HUES48 (cell line): ENCODE results near the gene AIG1.

Experiments used
- H3K27ac ChIP-seq: one replicate; pipeline ENCODE4 v1.7.0; 2013; ENCODE audit warnings: low read depth, low read length, inconsistent platforms
- H3K27me3 ChIP-seq: 2 replicates; pipeline ENCODE4 v1.6.1; 2013; ENCODE audit warnings: mild to moderate bottlenecking, low read length; ENCODE audit not compliant: control insufficient read depth, insufficient read depth
- H3K36me3 ChIP-seq: 2 replicates; pipeline ENCODE4 v1.6.1; 2013; ENCODE audit warnings: low read length; ENCODE audit not compliant: control insufficient read depth, insufficient read depth
- H3K4me1 ChIP-seq: 2 replicates; pipeline ENCODE4 v1.6.1; 2013; ENCODE audit warnings: mild to moderate bottlenecking, low read length; ENCODE audit not compliant: control insufficient read depth, insufficient read depth
- H3K4me3 ChIP-seq: 2 replicates; pipeline ENCODE4 v1.5.1; 2013; ENCODE audit warnings: mild to moderate bottlenecking, low read depth, low read length
- H3K9ac ChIP-seq: 2 replicates; pipeline ENCODE4 v1.6.1; 2013; ENCODE audit warnings: mild to moderate bottlenecking, low read depth, low read length, moderate library complexity
- H3K9me3 ChIP-seq: 2 replicates; pipeline ENCODE4 v1.6.1; 2013; ENCODE audit warnings: low read length; ENCODE audit not compliant: control insufficient read depth, insufficient read depth

AIG1 gene

DNA sequence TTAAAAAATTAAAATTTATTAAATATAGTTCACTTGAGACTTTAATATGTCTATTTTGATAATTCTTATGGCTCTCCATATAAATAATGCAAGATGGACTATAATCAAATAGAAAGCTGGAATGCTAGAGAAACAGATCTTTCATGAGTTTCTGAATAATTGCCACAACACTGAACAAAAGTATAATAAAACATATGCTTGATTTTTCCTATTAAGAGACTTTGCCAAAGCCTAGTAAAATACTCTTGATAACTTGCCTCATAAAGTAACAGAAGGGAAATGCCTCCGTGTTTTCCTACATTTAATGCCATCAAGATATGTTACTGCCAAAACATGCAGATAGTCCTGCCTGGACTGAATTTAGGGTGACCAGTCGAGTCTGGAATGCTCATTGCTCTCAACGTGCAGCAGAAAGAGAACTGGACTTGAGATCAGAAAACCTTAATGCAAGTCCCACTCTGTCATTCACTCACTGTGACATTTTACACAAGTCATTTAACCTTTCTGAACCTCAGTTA is 153.2 kb downstream of the AIG1 start:
- H3K27me3 ChIP-seq, result no peaks in the 10 kb centered on the region

DNA sequence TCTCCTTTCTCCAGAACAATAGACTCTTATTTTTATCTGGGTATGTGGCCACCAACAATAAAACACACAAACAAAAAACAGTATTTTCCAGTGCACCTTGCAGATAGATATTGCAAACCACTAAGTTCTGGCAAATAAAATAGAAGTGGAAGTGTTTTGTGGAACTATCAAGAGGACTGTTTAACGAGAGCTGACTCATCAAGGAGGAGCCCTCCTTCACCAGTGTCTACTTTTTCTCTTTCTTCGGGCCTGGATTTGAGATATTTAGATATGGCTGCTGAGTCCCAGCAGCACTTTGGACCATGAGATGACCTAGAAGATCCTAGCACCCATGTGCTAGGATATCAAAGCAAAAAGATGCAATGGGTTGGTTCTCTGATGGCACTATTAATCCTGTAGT is 154.7 kb downstream of the AIG1 start:
- Histone ChIP-seq H3K4me3 (no peak overlapping the region), H3K4me1 (peaks cover 7% of the 10 kb centered on the region), H3K27me3 (no peaks in the 10 kb centered on the region), H3K36me3 (no peaks in the 10 kb centered on the region), H3K9me3 (no peaks in the 10 kb centered on the region), H3K27ac (no peak overlapping the region), H3K9ac (no peak overlapping the region)

More for the DNA sequence above, 153.2 kb downstream of the AIG1 start:
- H3K9ac ChIP-seq, result no peak overlapping the region
- no peak overlapping the region for H3K27ac ChIP-seq
- no peaks in the 10 kb centered on the region for H3K4me1 ChIP-seq
- no peaks in the 10 kb centered on the region for H3K9me3 ChIP-seq
- no peak overlapping the region for H3K4me3 ChIP-seq
- H3K36me3 ChIP-seq, result no peaks in the 10 kb centered on the region

DNA sequence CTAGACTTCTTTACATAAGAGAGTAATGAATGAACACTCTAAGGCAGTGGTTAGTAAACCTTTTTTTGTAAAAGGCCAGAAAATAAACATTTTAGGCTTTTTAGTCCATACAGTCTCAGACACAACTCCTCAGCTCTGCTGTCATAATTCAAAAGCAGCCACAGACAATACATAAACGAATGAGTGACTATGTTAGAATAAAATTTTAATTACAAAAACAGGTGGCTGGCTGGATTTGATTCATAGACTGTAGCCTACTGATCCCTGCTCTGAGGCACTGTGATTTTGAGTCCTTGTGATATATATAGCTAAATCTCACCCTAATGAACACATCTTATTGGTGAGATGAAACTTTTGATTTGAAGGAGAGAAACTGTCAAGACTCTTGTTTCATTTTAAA is 155.1 kb downstream of the AIG1 start:
- H3K36me3 ChIP-seq, result no peaks in the 10 kb centered on the region
- H3K4me3 ChIP-seq, result no peak overlapping the region
- peaks cover 12% of the 10 kb centered on the region for H3K4me1 ChIP-seq
- no peaks in the 10 kb centered on the region for H3K27me3 ChIP-seq
- no peak overlapping the region for H3K27ac ChIP-seq
- no peak overlapping the region for H3K9ac ChIP-seq
- no peaks in the 10 kb centered on the region for H3K9me3 ChIP-seq

DNA sequence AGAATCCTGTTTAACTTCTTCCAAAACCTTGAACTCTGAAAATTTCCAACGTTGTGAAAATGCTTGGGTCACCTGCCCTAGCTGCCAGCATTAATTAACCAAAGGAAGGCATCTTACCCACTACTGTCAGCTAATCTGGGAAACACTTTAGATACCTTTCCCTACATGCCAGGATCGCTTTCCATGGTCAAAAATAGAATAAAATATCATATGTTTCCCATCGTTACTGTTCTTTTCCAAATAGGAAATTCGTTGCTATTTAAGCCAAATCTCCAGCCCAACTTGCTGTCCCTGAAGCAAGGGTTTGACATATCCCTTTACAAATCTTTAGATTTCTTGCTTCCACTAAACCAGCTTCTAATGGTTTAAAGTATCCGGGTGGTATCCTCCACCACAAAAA is 157.5 kb downstream of the AIG1 start:
- H3K27me3 ChIP-seq, result no peaks in the 10 kb centered on the region
- no peaks in the 10 kb centered on the region for H3K9me3 ChIP-seq
- no peaks in the 10 kb centered on the region for H3K36me3 ChIP-seq
- H3K4me1 ChIP-seq, result peaks cover 36% of the 10 kb centered on the region
- no peak overlapping the region for H3K27ac ChIP-seq
- no peak overlapping the region for H3K4me3 ChIP-seq
- H3K9ac ChIP-seq, result no peak overlapping the region

DNA sequence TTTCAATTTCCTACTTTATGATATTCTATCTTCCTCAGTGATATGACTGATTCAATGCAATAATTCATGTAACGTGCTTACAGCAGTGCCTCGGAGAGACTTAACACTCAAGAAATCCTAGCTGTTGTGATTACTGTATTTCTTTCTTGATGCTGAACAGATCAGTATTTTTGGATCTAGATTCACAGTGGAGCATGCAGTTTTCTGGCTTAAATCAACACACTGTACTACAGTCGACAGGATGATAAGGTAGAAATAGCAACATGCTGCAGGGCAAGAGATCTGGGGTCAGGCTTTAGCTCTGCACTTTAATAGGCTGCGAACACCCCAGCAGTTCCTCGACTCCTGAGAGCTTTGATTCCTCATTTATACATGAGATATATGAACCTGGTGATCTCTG is 161.0 kb downstream of the AIG1 start:
- H3K36me3 ChIP-seq, result no peaks in the 10 kb centered on the region
- no peaks in the 10 kb centered on the region for H3K27me3 ChIP-seq
- H3K9ac ChIP-seq, result no peak overlapping the region
- no peak overlapping the region for H3K4me3 ChIP-seq
- H3K9me3 ChIP-seq, result no peaks in the 10 kb centered on the region
- H3K27ac ChIP-seq, result no peak overlapping the region
- H3K4me1 ChIP-seq, result peaks cover 38% of the 10 kb centered on the region

DNA sequence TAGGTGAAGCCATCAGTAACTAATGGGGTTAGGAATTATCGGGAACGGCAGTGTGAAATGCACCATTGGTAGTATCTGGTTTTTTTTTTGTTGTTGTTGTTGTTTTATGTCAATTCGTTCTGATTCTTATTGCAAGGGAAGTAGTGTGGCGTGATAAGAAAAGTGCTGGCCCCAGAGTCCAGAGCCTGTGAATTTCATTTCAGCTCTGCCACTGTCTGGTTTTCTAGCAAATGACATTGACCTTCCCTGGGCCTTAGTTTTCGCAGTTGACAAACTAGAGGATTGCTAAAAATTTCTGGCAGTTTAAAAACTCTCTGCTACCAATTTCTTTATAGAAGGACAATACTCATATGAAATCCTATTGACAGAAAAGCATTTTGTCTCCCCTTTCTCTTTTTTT is 161.6 kb downstream of the AIG1 start:
- Histone ChIP-seq H3K27me3 (no peaks in the 10 kb centered on the region), H3K9me3 (no peaks in the 10 kb centered on the region), H3K36me3 (no peaks in the 10 kb centered on the region), H3K27ac (no peak overlapping the region), H3K9ac (no peak overlapping the region), H3K4me1 (peaks cover 38% of the 10 kb centered on the region), H3K4me3 (no peak overlapping the region)

DNA sequence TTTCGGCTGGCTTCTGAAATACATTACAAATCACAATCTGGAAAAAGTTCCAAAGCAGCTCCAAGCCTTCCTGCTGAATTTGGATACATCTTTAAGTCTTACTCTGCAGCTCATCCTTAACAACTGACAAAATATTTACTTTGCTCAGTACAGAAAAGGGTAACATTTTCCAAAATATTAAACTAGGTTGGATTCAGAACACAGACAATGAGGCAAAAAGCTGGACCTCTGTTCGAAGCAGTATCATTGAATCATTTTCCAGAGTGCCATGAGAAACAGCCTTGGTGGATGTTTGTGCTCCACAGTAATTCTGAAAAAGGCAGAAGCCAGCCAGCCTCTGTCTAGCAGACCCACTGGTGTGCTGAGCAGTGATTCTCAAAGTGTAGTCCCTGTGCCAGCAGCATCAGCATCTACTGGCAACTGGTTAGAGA is 162.1 kb downstream of the AIG1 start:
- H3K4me3 ChIP-seq, result no peak overlapping the region
- peaks cover 38% of the 10 kb centered on the region for H3K4me1 ChIP-seq
- no peak overlapping the region for H3K9ac ChIP-seq
- H3K27me3 ChIP-seq, result no peaks in the 10 kb centered on the region
- no peak overlapping the region for H3K27ac ChIP-seq
- H3K9me3 ChIP-seq, result no peaks in the 10 kb centered on the region
- H3K36me3 ChIP-seq, result no peaks in the 10 kb centered on the region

DNA sequence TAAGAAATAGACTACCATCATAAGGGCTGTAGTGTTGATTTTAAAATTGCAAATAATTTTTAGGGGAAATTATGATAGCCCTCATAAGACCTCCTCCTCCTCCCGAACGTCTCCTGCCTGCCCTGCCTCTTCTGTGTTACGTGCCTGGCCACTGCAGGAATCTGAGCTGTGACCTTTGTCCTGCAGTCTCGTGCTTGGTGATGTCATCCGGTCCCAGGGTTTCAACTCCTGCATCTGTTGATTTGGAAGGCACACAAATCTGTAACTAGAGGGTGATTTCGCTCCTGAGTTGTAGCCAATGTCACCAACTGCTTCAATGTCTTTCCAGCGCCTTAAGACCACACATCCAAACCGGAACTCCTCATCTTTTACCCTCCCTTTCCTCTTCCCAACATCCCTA is 163.2 kb downstream of the AIG1 start:
- H3K4me3 ChIP-seq, result no peak overlapping the region
- no peak overlapping the region for H3K9ac ChIP-seq
- H3K36me3 ChIP-seq, result no peaks in the 10 kb centered on the region
- H3K9me3 ChIP-seq, result no peaks in the 10 kb centered on the region
- H3K4me1 ChIP-seq, result peaks cover 38% of the 10 kb centered on the region
- H3K27ac ChIP-seq, result no peak overlapping the region
- no peaks in the 10 kb centered on the region for H3K27me3 ChIP-seq

DNA sequence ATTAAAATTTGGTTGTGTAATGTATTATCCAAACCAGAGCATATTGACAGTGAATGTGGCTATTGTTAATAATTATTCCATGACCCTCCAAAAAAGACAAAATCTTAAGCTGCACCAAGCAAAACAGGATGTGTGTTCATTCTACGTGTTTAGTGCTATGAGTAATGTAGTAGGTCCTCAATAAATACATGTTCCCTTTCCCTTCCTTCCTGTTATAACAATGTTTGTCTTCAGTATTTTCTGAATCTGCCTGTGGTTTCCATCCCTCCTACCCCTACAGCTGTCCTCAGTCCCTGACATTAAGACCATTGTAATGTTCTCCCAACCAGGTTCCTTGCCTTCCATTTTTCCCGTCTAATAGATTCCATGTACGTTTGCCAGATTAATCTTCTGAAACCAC is 163.8 kb downstream of the AIG1 start:
- H3K4me3 ChIP-seq, result no peak overlapping the region
- H3K4me1 ChIP-seq, result peaks cover 38% of the 10 kb centered on the region
- H3K9me3 ChIP-seq, result no peaks in the 10 kb centered on the region
- no peak overlapping the region for H3K27ac ChIP-seq
- no peaks in the 10 kb centered on the region for H3K27me3 ChIP-seq
- H3K9ac ChIP-seq, result no peak overlapping the region
- no peaks in the 10 kb centered on the region for H3K36me3 ChIP-seq

DNA sequence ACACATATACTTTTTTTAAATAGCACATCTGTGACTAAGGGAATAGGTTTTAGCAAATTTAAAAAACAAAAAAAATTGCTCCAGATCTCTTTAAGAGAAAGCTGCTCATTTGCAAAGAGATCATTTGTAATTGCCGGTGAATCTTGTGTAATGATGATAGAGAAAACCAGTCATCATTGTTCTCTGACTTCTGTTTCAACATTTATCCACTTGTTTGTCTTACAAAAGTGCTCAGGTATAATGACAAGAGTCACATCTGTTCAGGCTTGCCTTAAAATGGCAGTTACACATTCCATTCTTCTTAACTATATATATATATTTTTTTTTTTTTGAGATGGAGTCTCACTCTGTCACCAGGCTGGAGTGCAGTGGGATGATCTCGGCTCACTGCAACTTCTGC is 165.2 kb downstream of the AIG1 start:
- Histone ChIP-seq H3K27me3 (no peaks in the 10 kb centered on the region), H3K4me3 (no peak overlapping the region), H3K4me1 (peaks cover 25% of the 10 kb centered on the region), H3K9ac (no peak overlapping the region), H3K36me3 (no peaks in the 10 kb centered on the region), H3K9me3 (no peaks in the 10 kb centered on the region), H3K27ac (no peak overlapping the region)

DNA sequence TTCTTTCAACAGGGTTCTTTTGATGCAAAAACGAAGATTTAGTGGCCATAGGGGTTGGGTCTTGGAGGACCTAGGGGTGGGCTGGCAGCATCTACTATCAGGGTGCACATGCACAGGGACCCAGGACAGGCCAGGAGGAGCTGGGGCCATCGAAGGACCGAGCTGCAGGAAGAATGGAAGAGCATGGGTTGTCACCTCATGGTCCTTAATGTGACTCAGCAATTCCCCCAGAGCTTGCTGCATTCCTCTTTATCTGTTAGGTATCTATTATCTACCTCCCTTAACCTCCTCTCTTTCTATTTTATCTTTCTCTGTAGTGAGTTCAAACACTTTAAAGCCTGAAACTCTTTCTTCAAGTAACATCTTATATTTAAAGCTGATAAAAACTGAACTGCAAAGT is 167.0 kb downstream of the AIG1 start:
- H3K4me1 ChIP-seq, result peaks cover 8% of the 10 kb centered on the region
- H3K9me3 ChIP-seq, result no peaks in the 10 kb centered on the region
- H3K27ac ChIP-seq, result no peak overlapping the region
- H3K4me3 ChIP-seq, result no peak overlapping the region
- no peaks in the 10 kb centered on the region for H3K36me3 ChIP-seq
- H3K9ac ChIP-seq, result no peak overlapping the region
- no peaks in the 10 kb centered on the region for H3K27me3 ChIP-seq

DNA sequence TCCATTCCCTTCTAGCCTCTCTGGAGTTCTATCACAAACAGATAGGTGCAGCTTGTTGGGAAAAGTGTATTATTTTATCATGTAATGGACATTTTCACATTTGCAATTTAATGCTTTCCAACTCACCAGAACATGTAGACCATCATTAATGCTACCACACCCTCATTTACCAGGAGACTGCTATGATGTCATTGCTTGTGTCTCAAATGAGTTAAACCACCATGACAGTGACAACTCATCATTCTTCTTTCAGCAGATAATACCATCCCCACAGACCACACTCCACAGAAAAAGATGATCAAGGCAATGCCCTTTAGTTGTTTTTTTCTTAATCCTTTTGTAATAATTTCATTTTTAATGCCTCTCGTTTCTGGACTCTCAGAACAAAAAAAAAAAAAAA is 168.7 kb downstream of the AIG1 start:
- H3K27ac ChIP-seq, result no peak overlapping the region
- H3K9ac ChIP-seq, result no peak overlapping the region
- no peaks in the 10 kb centered on the region for H3K27me3 ChIP-seq
- no peaks in the 10 kb centered on the region for H3K36me3 ChIP-seq
- peaks cover 7% of the 10 kb centered on the region for H3K4me1 ChIP-seq
- no peak overlapping the region for H3K4me3 ChIP-seq
- H3K9me3 ChIP-seq, result no peaks in the 10 kb centered on the region
